Liver (tissue), 3 donors: ENCODE measurements around the gene MED25.

ENCODE experiments used
- HNF4A ChIP-seq, 2 donors: conservative IDR thresholded peaks; 2 replicates each; pipeline ENCODE4 v1.6.1; 2016; ENCODE audit warnings: antibody characterized with exemption in 2 of 2, mild to moderate bottlenecking in 2 of 2
- TF ChIP-seq, protein P1 (sequence below): fragments of 150-350 bp; IDR thresholded peaks from 2 replicates; pipeline ENCODE4 v1.5.1; 2017; ENCODE audit warnings: improper control_type of control experiment, low read depth, low read length; ENCODE audit not compliant: missing input control
- donor health status: healthy.
- donor health status: healthy.

DNA sequence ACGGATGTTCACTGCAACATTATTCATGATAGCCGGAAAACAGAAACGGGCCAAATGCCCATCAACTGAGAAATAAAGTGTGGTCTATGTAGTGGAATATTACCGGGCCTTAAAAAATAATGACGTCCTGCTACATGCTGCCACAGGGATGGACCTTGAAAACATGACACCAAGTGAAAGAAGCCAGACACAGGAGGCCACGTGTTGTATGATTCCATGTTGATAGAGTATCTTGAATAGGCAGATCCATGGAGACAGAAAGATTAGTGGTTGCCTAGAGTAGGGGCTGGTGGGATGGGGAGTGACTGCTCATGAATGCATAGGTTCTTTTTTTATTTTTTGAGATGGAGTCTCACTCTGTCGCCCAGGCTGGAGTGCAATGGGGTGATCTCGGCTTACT is 47.6 kb upstream of the MED25 start:
- TF ChIP-seq, protein P1, sequence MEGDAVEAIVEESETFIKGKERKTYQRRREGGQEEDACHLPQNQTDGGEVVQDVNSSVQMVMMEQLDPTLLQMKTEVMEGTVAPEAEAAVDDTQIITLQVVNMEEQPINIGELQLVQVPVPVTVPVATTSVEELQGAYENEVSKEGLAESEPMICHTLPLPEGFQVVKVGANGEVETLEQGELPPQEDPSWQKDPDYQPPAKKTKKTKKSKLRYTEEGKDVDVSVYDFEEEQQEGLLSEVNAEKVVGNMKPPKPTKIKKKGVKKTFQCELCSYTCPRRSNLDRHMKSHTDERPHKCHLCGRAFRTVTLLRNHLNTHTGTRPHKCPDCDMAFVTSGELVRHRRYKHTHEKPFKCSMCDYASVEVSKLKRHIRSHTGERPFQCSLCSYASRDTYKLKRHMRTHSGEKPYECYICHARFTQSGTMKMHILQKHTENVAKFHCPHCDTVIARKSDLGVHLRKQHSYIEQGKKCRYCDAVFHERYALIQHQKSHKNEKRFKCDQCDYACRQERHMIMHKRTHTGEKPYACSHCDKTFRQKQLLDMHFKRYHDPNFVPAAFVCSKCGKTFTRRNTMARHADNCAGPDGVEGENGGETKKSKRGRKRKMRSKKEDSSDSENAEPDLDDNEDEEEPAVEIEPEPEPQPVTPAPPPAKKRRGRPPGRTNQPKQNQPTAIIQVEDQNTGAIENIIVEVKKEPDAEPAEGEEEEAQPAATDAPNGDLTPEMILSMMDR, result no peak
- TF ChIP-seq HNF4A (conservative IDR thresholded peaks at IDR 0.05), result no peak
